ENCODE data around the gene PMM2. TPM values are rescaled to one million over a fixed set of nuclear protein-coding genes. Genes with fewer than 3 reads are reported as not detected.

The PMM2 gene
- total and polyA plus RNA-seq, 12 donors: 7.4 to 81.1 (median 26.3) TPM

DNA sequence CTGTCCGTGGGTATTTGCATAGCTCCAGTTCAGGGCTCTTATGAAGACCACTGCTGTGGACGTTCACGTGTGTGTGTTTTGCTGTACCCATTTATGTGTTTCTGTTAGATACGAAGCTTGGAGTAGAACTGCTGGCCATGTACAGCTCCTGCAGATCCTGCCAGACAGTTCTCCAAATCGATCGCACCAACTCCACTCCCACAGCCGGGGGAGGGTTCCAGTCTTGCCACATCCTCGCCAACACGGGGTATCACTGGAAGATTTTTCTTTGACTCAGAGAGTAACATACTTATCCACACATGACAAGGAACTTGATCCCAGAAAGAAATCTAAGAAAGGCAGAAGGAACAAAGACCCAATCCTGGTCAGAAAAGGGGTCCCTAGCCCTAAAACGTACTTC is 37.6 kb upstream of the PMM2 start:
- H3K4me3 ChIP-seq: no peak overlapping the region
- TF ChIP-seq POLR2A (IDR thresholded peaks at IDR 0.05): no peak
- TF ChIP-seq, protein P1, sequence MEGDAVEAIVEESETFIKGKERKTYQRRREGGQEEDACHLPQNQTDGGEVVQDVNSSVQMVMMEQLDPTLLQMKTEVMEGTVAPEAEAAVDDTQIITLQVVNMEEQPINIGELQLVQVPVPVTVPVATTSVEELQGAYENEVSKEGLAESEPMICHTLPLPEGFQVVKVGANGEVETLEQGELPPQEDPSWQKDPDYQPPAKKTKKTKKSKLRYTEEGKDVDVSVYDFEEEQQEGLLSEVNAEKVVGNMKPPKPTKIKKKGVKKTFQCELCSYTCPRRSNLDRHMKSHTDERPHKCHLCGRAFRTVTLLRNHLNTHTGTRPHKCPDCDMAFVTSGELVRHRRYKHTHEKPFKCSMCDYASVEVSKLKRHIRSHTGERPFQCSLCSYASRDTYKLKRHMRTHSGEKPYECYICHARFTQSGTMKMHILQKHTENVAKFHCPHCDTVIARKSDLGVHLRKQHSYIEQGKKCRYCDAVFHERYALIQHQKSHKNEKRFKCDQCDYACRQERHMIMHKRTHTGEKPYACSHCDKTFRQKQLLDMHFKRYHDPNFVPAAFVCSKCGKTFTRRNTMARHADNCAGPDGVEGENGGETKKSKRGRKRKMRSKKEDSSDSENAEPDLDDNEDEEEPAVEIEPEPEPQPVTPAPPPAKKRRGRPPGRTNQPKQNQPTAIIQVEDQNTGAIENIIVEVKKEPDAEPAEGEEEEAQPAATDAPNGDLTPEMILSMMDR (IDR thresholded peaks at IDR 0.05): no peak
- no peaks in the 10 kb centered on the region for H3K36me3 ChIP-seq (replicated peaks in 1 of 2)
- no peak overlapping the region for H3K27ac ChIP-seq
- 87 to 93% (median 89%) methylated on average over 10 of the region's 10 CpGs for WGBS, 4 donors
- no peaks in the 10 kb centered on the region for H3K9me3 ChIP-seq (replicated peaks in 1 of 3)
- no peaks in the 10 kb centered on the region for H3K4me1 ChIP-seq (replicated peaks in 1 of 2)
- H3K27me3 ChIP-seq: no peaks in the 10 kb centered on the region
- DNase-seq: no peak
- intact Hi-C loops (cut with DNase I): no loop called here

DNA sequence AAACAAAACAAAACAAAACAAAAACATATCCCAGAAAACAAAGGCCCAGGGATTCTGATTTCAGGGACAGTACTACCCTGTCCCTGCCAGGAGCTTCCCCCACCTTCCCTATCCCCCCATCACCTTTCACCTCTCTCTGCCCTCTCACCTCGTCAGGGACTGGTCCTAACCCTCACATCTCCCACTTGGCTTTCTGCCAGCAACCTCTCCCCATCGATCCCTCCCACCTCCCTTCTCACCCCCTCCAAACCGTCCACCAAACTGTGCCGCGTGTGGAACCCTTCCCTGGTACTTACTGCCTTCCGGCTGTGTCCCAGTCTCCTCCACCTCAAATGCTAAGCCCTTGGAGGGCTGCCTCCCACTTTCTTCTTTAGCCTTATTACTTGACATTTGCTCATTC is 36.6 kb upstream of the PMM2 start:
- no peaks in the 10 kb centered on the region for H3K27me3 ChIP-seq
- H3K36me3 ChIP-seq (replicated peaks in 1 of 2): no peaks in the 10 kb centered on the region
- no peak overlapping the region for H3K4me3 ChIP-seq
- DNase-seq: no peak
- intact Hi-C loops (cut with DNase I): no loop called here
- no peaks in the 10 kb centered on the region for H3K4me1 ChIP-seq (replicated peaks in 1 of 2)
- H3K9me3 ChIP-seq (replicated peaks in 1 of 3): no peaks in the 10 kb centered on the region
- TF ChIP-seq POLR2A (IDR thresholded peaks at IDR 0.05): no peak
- TF ChIP-seq, protein P1 (IDR thresholded peaks at IDR 0.05): no peak
- WGBS, 4 donors: 80 to 88% (median 84%) methylated on average over 6 of the region's 6 CpGs
- no peak overlapping the region for H3K27ac ChIP-seq

DNA sequence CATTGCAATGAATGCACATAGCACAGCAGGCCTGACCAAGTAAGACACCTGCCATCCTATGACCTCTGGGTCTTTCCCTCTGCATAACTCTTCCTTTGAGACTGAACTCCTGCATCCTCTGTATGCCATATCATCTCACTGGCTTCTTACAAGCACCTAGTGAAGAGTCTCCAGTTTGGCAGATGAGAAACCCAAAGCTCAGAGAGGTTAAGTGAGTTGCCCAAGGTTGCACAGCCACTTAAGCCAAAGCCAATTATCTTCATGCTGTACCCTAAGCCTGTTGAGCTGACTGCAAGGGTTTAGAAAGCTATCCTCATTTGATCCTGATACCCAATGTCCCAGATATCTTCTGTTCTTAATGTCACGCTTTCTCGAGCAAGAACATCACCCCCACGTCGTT is 35.4 kb upstream of the PMM2 start:
- WGBS, 4 donors: 91 to 100% (median 95%) methylated on average over 4 of the region's 4 CpGs

DNA sequence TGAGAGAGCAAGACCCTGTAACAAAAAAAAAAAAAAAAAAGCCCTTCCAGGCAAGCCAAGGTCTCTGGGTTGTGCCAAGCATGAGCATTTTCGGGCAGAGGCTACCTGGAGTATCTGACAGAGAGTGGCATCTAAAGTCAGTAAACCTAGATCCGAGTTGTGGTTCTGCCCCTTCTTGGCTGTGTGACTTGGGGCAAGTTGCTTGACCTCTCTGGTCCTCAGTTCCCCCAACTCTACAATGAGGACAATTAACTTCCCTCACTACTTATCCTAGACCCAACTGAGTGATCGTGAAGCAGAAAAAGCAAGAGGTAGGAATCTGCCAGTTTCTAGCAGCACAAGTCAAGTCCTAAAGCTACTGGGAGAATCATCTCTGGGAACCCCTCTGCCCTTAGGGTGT is 34.6 kb upstream of the PMM2 start:
- no peak for DNase-seq
- TF ChIP-seq, protein P1 (IDR thresholded peaks at IDR 0.05): no peak
- no peak for TF ChIP-seq POLR2A (IDR thresholded peaks at IDR 0.05)
- Histone ChIP-seq H3K4me1 (replicated peaks in 1 of 2) (no peaks in the 10 kb centered on the region), H3K4me3 (no peak overlapping the region), H3K36me3 (replicated peaks in 1 of 2) (no peaks in the 10 kb centered on the region), H3K27ac (no peak overlapping the region), H3K9me3 (replicated peaks in 1 of 3) (no peaks in the 10 kb centered on the region), H3K27me3 (no peaks in the 10 kb centered on the region)
- intact Hi-C loops (cut with DNase I): no loop called here
- WGBS, 4 donors: 86 to 97% (median 91%) methylated on average over 3 of the region's 3 CpGs

More for the DNA sequence above, 35.4 kb upstream of the PMM2 start:
- TF ChIP-seq POLR2A (IDR thresholded peaks at IDR 0.05): no peak
- TF ChIP-seq, protein P1 (IDR thresholded peaks at IDR 0.05): no peak
- Histone ChIP-seq H3K36me3 (replicated peaks in 1 of 2) (no peaks in the 10 kb centered on the region), H3K27ac (no peak overlapping the region), H3K4me3 (no peak overlapping the region), H3K4me1 (replicated peaks in 1 of 2) (no peaks in the 10 kb centered on the region), H3K9me3 (replicated peaks in 1 of 3) (no peaks in the 10 kb centered on the region), H3K27me3 (no peaks in the 10 kb centered on the region)
- intact Hi-C loops (cut with DNase I): no loop called here
- DNase-seq: no peak

Data from adrenal gland (tissue), 12 donors.